HUES48 (cell line): ENCODE results near the gene EPB41L4B.
A peak's percentile ranks its signal among the peaks of the same experiment; 100 is the strongest.
"Not testable (repeated sequence)": the region's sequence is repeated elsewhere in the genome, so short reads cannot be mapped to it uniquely, and the experiment has no call there.

Experiments used
- H3K27ac ChIP-seq: one replicate; pipeline ENCODE4 v1.7.0; 2013; ENCODE audit warnings: low read depth, low read length, inconsistent platforms
- H3K27me3 ChIP-seq: 2 replicates; pipeline ENCODE4 v1.6.1; 2013; ENCODE audit warnings: mild to moderate bottlenecking, low read length; ENCODE audit not compliant: control insufficient read depth, insufficient read depth
- H3K36me3 ChIP-seq: 2 replicates; pipeline ENCODE4 v1.6.1; 2013; ENCODE audit warnings: low read length; ENCODE audit not compliant: control insufficient read depth, insufficient read depth
- H3K4me1 ChIP-seq: 2 replicates; pipeline ENCODE4 v1.6.1; 2013; ENCODE audit warnings: mild to moderate bottlenecking, low read length; ENCODE audit not compliant: control insufficient read depth, insufficient read depth
- H3K4me3 ChIP-seq: 2 replicates; pipeline ENCODE4 v1.5.1; 2013; ENCODE audit warnings: mild to moderate bottlenecking, low read depth, low read length
- H3K9ac ChIP-seq: 2 replicates; pipeline ENCODE4 v1.6.1; 2013; ENCODE audit warnings: mild to moderate bottlenecking, low read depth, low read length, moderate library complexity
- H3K9me3 ChIP-seq: 2 replicates; pipeline ENCODE4 v1.6.1; 2013; ENCODE audit warnings: low read length; ENCODE audit not compliant: control insufficient read depth, insufficient read depth

The EPB41L4B gene

GRCh38 chr9:109320742-109321448 lies at the start of gene EPB41L4B:
TSS of gene EPB41L4B (minus strand) at chr9:109321059. CDS start at chr9:109320446, 613 bp downstream.
- Histone ChIP-seq H3K27ac (peak within 1 kb of the TSS; percentile 52), H3K4me3 (peak within 1 kb of the TSS; percentile 83)

GRCh38 chr9:109369285-109369684 lies 48.4 kb upstream of the EPB41L4B start:
- no peak overlapping the region for H3K4me3 ChIP-seq
- no peaks in the 10 kb centered on the region for H3K36me3 ChIP-seq
- no peaks in the 10 kb centered on the region for H3K9me3 ChIP-seq
- H3K9ac ChIP-seq, result no peak overlapping the region
- no peak overlapping the region for H3K27ac ChIP-seq
- no peaks in the 10 kb centered on the region for H3K27me3 ChIP-seq
- H3K4me1 ChIP-seq, result no peaks in the 10 kb centered on the region

More at GRCh38 chr9:109320742-109321448, at the start of gene EPB41L4B:
- peak within 1 kb of the TSS; percentile 65 for H3K9ac ChIP-seq
- peaks cover 27% of the 10 kb centered on the region for H3K4me1 ChIP-seq
- peaks cover 9% of the 10 kb centered on the region; the same call in 1 of the 2 replicates for H3K27me3 ChIP-seq
- no peaks in the 10 kb centered on the region for H3K9me3 ChIP-seq
- no peaks in the 10 kb centered on the region for H3K36me3 ChIP-seq

- H3K4me1 ChIP-seq, result no peaks in the 10 kb centered on the region
- H3K4me3 ChIP-seq, result no peak overlapping the region
- H3K9ac ChIP-seq, result no peak overlapping the region
- no peaks in the 10 kb centered on the region for H3K27me3 ChIP-seq
- no peak overlapping the region for H3K27ac ChIP-seq
- H3K9me3 ChIP-seq, result no peaks in the 10 kb centered on the region
- no peaks in the 10 kb centered on the region for H3K36me3 ChIP-seq
These were observed 39.9 kb upstream of the EPB41L4B start for GRCh38 chr9:109360771-109361170.

- H3K4me1 ChIP-seq, H3K27ac ChIP-seq, H3K9me3 ChIP-seq, H3K27me3 ChIP-seq, H3K36me3 ChIP-seq, H3K4me3 ChIP-seq, H3K9ac ChIP-seq: not testable (repeated sequence)
These were observed 38.2 kb upstream of the EPB41L4B start for GRCh38 chr9:109358968-109359603.

DNA sequence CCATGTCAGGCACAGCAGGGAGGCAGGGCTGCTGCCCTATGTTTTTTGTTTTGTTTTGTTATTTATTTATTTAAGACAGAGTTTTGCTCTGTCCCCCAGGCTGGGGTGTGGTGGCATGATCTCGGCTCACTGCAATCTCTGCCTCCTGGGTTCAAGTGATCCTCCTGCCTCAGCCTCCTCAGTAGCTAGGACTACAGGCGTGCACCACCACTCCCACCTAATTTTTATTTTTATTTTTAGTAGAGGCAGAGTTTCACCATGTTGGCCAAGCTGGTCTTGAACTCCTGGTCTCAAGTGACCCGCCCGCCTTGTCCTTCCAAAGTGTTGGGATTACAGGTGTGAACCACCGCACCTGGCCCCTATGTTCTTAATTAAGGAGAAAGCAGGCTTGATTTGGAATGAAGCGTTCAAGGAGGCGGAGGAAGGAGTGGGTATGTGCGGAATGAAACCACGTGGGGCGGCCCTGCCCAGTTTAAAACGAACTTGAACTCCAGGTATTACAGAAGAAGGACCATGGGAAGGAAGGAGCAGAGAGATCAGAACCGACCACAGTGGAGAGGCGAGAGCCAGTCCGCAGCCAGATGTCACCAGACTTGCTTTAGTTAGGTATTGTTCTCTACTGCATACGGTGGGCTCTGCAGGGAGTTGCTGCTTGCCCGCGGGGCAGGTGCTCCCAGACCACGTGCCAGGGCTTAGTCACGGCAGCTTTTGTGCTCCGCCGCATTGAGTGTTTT lies 34.9 kb upstream of the EPB41L4B start:
- Histone ChIP-seq H3K27me3 (no peaks in the 10 kb centered on the region), H3K9me3 (no peaks in the 10 kb centered on the region), H3K4me3 (no peak overlapping the region), H3K27ac (no peak overlapping the region), H3K36me3 (no peaks in the 10 kb centered on the region), H3K4me1 (no peaks in the 10 kb centered on the region), H3K9ac (no peak overlapping the region)

- H3K9me3 ChIP-seq, result no peaks in the 10 kb centered on the region
- no peaks in the 10 kb centered on the region for H3K27me3 ChIP-seq
- no peak overlapping the region for H3K27ac ChIP-seq
- H3K9ac ChIP-seq, result no peak overlapping the region
- H3K4me3 ChIP-seq, result no peak overlapping the region
- no peaks in the 10 kb centered on the region for H3K36me3 ChIP-seq
- H3K4me1 ChIP-seq, result no peaks in the 10 kb centered on the region
These were observed 33.3 kb upstream of the EPB41L4B start for GRCh38 chr9:109354190-109354589.

DNA sequence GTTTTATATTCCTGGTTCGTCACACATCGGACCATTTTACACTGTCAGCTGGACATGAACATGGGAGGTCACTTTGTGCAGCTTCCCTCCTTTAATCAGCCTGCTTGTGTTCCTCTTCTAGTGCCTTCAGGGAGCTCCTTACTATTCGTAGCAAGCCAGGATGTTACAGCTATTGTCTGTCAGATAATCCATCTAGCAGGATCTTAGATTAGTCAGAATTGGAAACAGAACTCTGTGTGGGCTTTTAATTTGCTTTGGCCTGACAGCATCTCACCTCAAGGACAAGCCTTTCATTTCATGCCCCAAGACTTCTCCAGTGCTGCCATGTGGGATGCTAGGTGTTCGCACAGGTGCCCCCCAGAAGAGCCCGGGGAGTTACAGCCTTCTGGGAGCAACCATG lies 30.2 kb upstream of the EPB41L4B start:
- Histone ChIP-seq H3K9ac (no peak overlapping the region), H3K27ac (no peak overlapping the region), H3K4me1 (no peaks in the 10 kb centered on the region), H3K4me3 (no peak overlapping the region), H3K9me3 (no peaks in the 10 kb centered on the region), H3K36me3 (no peaks in the 10 kb centered on the region), H3K27me3 (no peaks in the 10 kb centered on the region)

DNA sequence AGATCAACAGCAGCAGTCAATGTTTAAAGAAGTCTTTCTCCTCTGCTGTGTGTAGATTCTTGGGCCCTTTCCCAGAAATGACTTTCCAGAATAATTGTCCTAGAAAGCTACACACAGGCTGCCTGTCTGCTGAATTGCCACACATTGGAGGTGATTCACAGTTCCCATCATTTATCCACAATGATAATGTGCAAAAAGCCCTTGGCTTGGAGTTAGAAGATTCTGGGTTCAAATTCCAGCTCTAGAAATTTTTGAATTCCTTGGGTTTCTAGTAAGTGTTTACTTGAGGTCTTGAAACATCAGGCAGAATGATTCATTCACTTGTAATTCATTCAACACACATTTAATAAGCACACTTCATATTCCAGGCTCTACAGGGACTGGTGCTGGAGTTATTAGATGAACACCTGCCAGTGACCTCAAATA lies 28.6 kb upstream of the EPB41L4B start:
- H3K9me3 ChIP-seq, result no peaks in the 10 kb centered on the region
- H3K4me3 ChIP-seq, result no peak overlapping the region
- peaks cover 10% of the 10 kb centered on the region for H3K4me1 ChIP-seq
- H3K36me3 ChIP-seq, result no peaks in the 10 kb centered on the region
- H3K9ac ChIP-seq, result no peak overlapping the region
- no peaks in the 10 kb centered on the region for H3K27me3 ChIP-seq
- H3K27ac ChIP-seq, result no peak overlapping the region

GRCh38 chr9:109346904-109347303 lies 26.0 kb upstream of the EPB41L4B start:
- H3K4me1 ChIP-seq, result peaks cover 10% of the 10 kb centered on the region
- no peak overlapping the region for H3K27ac ChIP-seq
- H3K36me3 ChIP-seq, result no peaks in the 10 kb centered on the region
- no peak overlapping the region for H3K9ac ChIP-seq
- no peak overlapping the region for H3K4me3 ChIP-seq
- no peaks in the 10 kb centered on the region for H3K27me3 ChIP-seq
- H3K9me3 ChIP-seq, result no peaks in the 10 kb centered on the region

DNA sequence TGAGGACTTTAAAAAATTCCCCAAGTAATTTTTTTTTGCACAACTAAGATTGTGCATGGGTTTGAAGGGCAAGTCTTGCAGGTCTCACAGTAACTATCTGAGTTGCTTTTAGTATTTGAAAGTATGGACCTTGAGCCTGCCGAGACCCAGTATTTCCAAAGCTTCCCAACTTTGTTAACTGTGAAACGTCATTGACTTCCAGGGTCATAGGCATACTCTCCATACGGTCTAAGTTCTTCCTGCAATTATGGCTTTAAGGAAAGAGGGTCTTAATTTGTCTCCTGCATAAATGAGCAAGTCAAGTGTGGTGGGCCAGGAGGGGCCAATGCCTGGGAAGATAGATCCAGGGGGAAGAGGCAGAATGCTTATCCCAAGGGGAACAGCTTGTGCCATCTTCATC lies 24.0 kb upstream of the EPB41L4B start:
- Histone ChIP-seq H3K27ac (no peak overlapping the region), H3K9me3 (no peaks in the 10 kb centered on the region), H3K9ac (no peak overlapping the region), H3K27me3 (no peaks in the 10 kb centered on the region), H3K36me3 (no peaks in the 10 kb centered on the region), H3K4me3 (no peak overlapping the region), H3K4me1 (peaks cover 10% of the 10 kb centered on the region)

GRCh38 chr9:109342878-109343277 lies 22.0 kb upstream of the EPB41L4B start:
- no peaks in the 10 kb centered on the region for H3K36me3 ChIP-seq
- no peak overlapping the region for H3K4me3 ChIP-seq
- no peaks in the 10 kb centered on the region for H3K9me3 ChIP-seq
- no peaks in the 10 kb centered on the region for H3K27me3 ChIP-seq
- H3K9ac ChIP-seq, result no peak overlapping the region
- peaks cover 10% of the 10 kb centered on the region for H3K4me1 ChIP-seq
- H3K27ac ChIP-seq, result no peak overlapping the region
